Measurements from ENCODE around the gene RNASEH1. TPM values are rescaled to one million over a fixed set of nuclear protein-coding genes. Genes with fewer than 3 reads are reported as not detected.

Gene RNASEH1
- total RNA-seq, 1 donor from 2014 or later: 19.5 TPM

DNA sequence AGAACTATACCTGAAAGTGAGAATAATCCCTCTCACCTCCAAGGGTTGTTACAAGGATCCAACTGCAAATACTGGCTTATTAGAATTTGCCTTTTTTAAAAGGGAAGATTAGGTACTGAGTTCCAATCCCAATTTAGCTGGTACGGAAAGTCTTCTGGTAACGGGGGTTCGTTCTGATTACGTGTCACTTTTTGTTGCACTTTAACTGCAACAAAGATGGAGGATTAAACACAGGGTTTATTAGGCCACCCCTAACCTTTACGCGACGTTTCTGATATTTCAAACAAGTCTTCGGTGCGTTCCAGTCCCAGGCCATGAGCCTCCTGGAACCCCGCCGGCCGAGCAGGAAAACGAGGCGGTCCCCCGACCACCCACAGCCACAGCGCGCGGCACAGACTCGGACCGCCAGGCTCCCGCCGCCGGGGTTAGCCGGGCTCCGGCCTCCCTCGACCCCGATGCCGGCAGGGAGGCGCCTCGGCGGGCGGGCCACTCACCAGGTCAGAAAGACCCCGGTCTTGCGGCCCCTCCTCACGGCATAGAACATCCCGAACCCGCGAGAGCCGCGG is 411 bp downstream of the RNASEH1 start:
- TF ChIP-seq, protein P1, sequence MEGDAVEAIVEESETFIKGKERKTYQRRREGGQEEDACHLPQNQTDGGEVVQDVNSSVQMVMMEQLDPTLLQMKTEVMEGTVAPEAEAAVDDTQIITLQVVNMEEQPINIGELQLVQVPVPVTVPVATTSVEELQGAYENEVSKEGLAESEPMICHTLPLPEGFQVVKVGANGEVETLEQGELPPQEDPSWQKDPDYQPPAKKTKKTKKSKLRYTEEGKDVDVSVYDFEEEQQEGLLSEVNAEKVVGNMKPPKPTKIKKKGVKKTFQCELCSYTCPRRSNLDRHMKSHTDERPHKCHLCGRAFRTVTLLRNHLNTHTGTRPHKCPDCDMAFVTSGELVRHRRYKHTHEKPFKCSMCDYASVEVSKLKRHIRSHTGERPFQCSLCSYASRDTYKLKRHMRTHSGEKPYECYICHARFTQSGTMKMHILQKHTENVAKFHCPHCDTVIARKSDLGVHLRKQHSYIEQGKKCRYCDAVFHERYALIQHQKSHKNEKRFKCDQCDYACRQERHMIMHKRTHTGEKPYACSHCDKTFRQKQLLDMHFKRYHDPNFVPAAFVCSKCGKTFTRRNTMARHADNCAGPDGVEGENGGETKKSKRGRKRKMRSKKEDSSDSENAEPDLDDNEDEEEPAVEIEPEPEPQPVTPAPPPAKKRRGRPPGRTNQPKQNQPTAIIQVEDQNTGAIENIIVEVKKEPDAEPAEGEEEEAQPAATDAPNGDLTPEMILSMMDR (conservative IDR thresholded peaks at IDR 0.05; ENCODE audit: low read depth, low read length): no peak
- H3K4me3 ChIP-seq (ENCODE audit: low read depth, low read length): peak overlapping the region; percentile 97
- no peak for DNase-seq (ENCODE audit: low read depth)

DNA sequence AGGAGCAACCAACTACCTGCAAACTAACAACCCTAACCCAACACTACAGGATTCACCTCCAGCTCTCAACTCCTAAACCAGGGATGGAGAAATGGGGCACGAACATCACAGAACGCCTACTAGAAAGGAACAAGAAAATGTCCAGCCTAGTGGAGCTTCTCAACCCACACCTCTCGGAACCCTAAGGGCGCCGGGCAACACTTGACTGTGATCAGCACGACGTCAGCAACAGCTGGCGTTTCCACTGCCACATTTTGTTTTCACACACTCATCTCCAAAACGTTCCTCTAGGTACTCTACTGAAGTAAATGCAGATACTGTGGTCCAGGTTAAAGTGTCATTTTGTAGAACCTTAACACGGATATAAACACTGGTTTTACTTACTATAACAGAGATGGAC is 4.2 kb downstream of the RNASEH1 start:
- TF ChIP-seq, protein P1 (conservative IDR thresholded peaks at IDR 0.05; ENCODE audit: low read depth, low read length): no peak
- DNase-seq (ENCODE audit: low read depth): no peak
- H3K4me3 ChIP-seq (ENCODE audit: low read depth, low read length): no peak overlapping the region

DNA sequence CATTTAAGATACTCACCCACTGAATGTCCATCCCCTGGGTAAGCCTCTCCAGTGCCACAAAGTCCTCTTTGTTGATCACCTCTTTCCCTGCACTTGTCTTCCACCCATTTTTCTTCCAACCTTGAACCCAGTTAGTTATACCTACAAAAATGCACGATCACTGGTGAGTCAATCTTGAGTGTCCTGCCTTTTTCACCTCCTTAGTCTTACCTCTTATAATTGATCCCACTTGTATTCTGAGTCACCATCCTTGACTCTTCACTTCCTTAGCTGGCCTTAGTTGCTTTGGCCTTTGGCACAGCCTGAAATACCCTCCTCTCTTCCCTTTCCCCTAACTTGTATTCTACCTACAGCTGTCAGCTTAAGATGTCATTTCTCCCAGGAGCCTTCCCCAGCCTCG is 10.2 kb downstream of the RNASEH1 start:
- no peak for DNase-seq (ENCODE audit: low read depth)
- TF ChIP-seq, protein P1 (conservative IDR thresholded peaks at IDR 0.05; ENCODE audit: low read depth, low read length): no peak
- no peak overlapping the region for H3K4me3 ChIP-seq (ENCODE audit: low read depth, low read length)

DNA sequence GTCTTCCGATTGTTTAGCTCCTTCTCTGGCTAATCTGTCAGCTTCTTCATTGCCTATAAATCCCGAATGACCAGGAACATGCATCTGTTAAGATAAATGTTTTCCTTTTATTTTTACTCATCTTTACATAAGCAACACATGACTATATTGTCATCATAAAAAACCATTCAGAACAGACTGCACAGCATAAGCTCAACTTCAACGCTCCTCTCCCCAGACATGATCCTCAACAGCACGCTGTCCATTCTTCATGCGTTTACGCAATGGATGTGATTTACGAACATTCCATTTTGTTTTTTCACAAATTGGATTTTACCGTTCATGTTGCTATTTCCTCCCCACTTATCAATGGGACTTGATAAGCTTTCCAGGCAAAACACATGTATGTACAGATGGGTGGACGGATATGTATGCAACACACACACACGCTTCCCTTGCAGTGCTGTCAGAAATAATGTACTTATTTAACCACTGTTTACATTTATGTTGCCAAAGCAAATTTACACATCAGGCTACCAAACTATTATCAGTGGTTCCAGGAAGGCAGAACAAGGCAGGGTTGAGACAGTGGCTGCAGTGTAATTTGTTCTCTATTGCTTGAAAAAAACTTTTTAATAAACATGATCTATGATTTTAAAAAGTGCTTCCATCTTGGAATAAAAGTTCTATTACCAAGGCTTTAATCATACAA is 12.2 kb downstream of the RNASEH1 start:
- TF ChIP-seq, protein P1 (conservative IDR thresholded peaks at IDR 0.05; ENCODE audit: low read depth, low read length): no peak
- no peak overlapping the region for H3K4me3 ChIP-seq (ENCODE audit: low read depth, low read length)
- no peak for DNase-seq (ENCODE audit: low read depth)

DNA sequence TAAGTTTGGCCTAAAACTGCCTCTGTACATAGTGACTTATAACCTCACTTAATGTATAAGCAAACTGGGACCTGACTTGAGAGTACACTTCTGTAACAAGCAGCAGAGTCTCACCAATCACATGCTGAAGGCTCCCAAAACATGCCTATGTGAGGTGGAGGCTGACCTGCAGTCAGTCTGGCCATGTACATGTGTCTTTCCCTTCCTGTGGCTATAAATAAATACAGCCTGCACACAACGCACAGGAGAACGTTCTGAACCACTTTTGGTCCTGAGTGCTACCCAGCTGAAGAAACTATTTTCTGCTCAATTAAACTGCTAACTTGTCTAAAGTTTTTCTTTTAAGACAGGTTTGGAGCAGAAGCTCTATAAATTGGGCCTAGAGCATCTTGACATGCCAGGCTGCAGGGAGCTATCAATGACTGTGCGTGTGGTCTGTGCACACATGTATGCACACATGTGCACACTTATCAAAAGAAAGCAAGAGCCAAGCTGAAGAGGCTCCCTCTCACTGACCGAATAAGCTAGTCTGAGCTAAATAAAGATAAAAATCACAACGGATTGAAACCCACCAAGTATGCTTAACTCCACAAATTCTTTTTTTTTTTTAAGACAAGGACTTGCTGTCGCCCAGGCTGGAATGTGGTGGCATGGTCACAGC is 15.0 kb downstream of the RNASEH1 start:
- DNase-seq (ENCODE audit: low read depth): no peak
- TF ChIP-seq, protein P1 (conservative IDR thresholded peaks at IDR 0.05; ENCODE audit: low read depth, low read length): no peak

DNA sequence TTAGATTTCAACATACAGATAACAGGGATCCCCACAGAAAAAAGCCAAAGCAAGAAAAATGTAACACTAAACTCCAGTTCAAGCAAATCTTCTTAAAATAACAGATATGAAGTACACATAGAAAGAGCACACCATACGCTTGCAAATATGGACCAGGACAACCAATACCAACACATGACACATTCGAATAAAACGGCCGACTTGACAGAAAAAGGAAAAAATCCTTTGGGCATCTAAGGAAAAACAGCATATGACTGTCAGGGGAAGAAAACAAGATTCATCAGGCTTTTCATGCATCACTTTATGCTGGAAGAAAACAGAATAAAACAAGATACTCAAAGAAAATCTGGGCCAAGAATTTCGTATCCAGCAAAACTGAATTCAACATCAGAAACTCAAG is 16.0 kb downstream of the RNASEH1 start:
- DNase-seq (ENCODE audit: low read depth): no peak
- TF ChIP-seq, protein P1 (conservative IDR thresholded peaks at IDR 0.05; ENCODE audit: low read depth, low read length): no peak
- no peak overlapping the region for H3K4me3 ChIP-seq (ENCODE audit: low read depth, low read length)

More for the DNA sequence above, 15.0 kb downstream of the RNASEH1 start:
- H3K4me3 ChIP-seq (ENCODE audit: low read depth, low read length): no peak overlapping the region
